Breast epithelium (tissue), 3 donors: Measurements from ENCODE around the gene ARL6IP6.

ENCODE experiments used
- CTCF ChIP-seq, 3 donors: fragments of 450-650 bp; IDR thresholded peaks; one replicate each; pipeline ENCODE4 v1.5.1; 2016 to 2017; ENCODE audit warnings: antibody characterized with exemption in 3 of 3, mild to moderate bottlenecking in 3 of 3, moderate library complexity in 3 of 3
- POLR2A ChIP-seq: fragments of 450-650 bp; IDR thresholded peaks from one replicate; pipeline ENCODE4 v1.6.1; 2016; ENCODE audit warnings: antibody characterized with exemption, mild to moderate bottlenecking, moderate library complexity
- POLR2AphosphoS5 ChIP-seq, 3 donors: sonication (generic); formaldehyde crosslinking; IDR thresholded peaks; one replicate each; pipeline ENCODE4 v1.6.1; 2017; ENCODE audit warnings: antibody characterized with exemption in 3 of 3

- TF ChIP-seq CTCF (IDR thresholded peaks at IDR 0.05) (no peak), POLR2A (no peak), POLR2AphosphoS5 (IDR thresholded peaks at IDR 0.05) (no peak)
These were observed 48.5 kb downstream of the ARL6IP6 start for GRCh38 chr2:152766928-152767327.
